Activated naive CD4-positive, alpha-beta T cell treated with anti-CD3 and anti-CD28 coated beads, Interleukin-2, amount 50 U/mL, for 72 hours (primary cell): ENCODE data around the gene SEMA4G. TPM values are rescaled to one million over a fixed set of nuclear protein-coding genes. Genes with fewer than 3 reads are reported as not detected.

ENCODE experiments used
- ATAC-seq, 2 donors: fragments of 150-1000 bp; cut with Tn5 transposase; 2 replicates each; pipeline ENCODE4 v1.10.0; 2021; ENCODE audit warnings: mild to moderate bottlenecking in 2 of 2, moderate library complexity in 2 of 2
- DNase-seq, 2 donors: peaks; one replicate each; pipeline ENCODE4 v3.0.0; 2021 to 2022; ENCODE audit warnings: low spot score in 2 of 2
- H3K27ac Mint-ChIP-seq, 2 donors: one replicate each; pipeline ENCODE4 v1.8.0; 2022; ENCODE audit warnings: mild to moderate bottlenecking in 2 of 2, mixed read lengths in 2 of 2
- H3K36me3 Mint-ChIP-seq, 2 donors: one replicate each; pipeline ENCODE4 v1.8.0; 2022; ENCODE audit warnings: mixed read lengths in 2 of 2
- H3K9me3 Mint-ChIP-seq, 2 donors: one replicate each; pipeline ENCODE4 v1.8.0; 2022; ENCODE audit warnings: mixed read lengths in 2 of 2
- total RNA-seq, 2 donors: library from RNA; stranded (reverse); gene quantifications; one replicate each; pipeline ENCODE4 v1.2.3, GENCODE V29; 2022

Gene SEMA4G
- total RNA-seq, 2 donors from 2014 or later: 0.39 to 3.2 TPM

GRCh38 chr10:100998183-100998990 is 29.1 kb downstream of the SEMA4G start:
- ATAC-seq: peak; percentile 43 to 51
- DNase-seq: peak; percentile 67 to 75
- no peaks in the 10 kb centered on the region for H3K9me3 Mint-ChIP-seq
- peaks cover 0 to 6% of the 10 kb centered on the region in 2 donors for H3K36me3 Mint-ChIP-seq
- peak overlapping the region; percentile 59 to 80 for H3K27ac Mint-ChIP-seq

- H3K27ac Mint-ChIP-seq: peak overlapping the region; percentile 59 to 80
- H3K9me3 Mint-ChIP-seq: no peaks in the 10 kb centered on the region
- peaks cover 0 to 6% of the 10 kb centered on the region in 2 donors for H3K36me3 Mint-ChIP-seq
- DNase-seq (peak; percentile 84), ATAC-seq (peak; percentile 62 to 67)
Measured at GRCh38 chr10:100998991-100999741, 29.9 kb downstream of the SEMA4G start.

DNA sequence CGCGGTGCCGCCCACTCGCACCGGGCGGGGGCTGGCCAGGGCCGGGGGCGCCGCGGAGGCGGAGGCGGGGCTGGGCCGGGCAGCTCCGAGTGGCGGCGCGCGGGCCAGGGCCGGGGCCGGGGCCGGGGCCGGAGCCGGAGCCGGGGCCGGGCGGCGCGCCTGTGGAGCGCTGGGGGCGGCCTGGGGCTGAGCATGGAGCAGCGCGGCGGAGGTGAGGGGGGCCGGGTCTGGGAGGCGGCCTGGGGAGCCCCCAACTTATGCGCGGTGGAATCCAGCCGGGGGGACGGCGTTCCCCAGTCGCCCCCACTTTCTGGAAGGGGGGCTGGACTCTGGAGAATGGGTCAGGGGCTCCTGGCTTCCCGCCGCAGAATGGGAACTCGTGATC is 30.4 kb downstream of the SEMA4G start, which contains the start of gene LZTS2:
Gene LZTS2 (plus strand): TSS at position 67 of the 385 bp plus-strand sequence. CDS start 2,731 bp downstream, outside the sequence.
- DNase-seq: no peak
- H3K9me3 Mint-ChIP-seq: no peaks in the 10 kb centered on the region
- no peak for ATAC-seq

DNA sequence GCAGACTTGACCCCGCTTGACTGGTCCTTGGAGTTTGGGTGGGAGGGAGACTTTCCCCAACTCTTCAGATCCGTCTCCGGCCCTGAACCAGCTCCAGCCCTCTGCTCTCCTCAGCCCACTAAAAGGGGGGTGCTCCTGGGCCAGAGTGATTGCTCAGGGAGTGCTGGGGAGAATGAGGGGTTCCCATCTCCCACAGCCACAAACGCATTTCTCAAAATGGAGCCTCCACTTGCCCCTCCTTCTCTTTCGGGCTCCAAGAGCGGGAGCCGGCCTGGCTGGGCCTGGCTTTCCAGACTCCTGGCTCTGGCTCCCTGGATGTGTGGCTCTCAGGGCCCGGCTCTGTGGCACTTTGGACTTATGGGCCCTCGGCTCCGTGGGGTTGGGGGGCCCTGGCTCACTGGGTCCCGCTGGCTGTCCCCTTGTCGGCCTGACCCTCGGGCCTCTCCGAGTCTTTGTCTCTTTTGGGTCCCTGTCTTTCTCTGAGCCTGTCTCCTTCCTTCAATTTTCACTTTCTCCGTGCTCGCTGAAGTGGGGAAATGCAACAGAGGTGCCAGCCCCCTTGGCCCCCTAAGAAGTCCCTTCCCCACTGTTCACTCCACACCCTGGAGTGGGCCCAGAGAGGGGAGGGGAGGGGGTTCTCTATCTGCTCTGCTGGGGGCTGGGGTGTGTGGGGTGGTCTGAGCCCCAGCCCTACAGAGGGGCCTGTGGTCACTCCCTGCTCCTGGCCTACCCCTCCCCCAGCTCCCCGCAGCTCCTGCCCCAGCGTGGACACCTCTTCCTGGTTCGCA is 31.0 kb downstream of the SEMA4G start:
- DNase-seq: no peak
- no peak overlapping the region for H3K27ac Mint-ChIP-seq

More for the DNA sequence above, 30.4 kb downstream of the SEMA4G start, which contains the start of gene LZTS2:
- Mint-ChIP-seq H3K36me3 (peaks cover 0 to 1% of the 10 kb centered on the region in 2 donors), H3K27ac (peak within 1 kb of the TSS; percentile 59 to 80)

DNA sequence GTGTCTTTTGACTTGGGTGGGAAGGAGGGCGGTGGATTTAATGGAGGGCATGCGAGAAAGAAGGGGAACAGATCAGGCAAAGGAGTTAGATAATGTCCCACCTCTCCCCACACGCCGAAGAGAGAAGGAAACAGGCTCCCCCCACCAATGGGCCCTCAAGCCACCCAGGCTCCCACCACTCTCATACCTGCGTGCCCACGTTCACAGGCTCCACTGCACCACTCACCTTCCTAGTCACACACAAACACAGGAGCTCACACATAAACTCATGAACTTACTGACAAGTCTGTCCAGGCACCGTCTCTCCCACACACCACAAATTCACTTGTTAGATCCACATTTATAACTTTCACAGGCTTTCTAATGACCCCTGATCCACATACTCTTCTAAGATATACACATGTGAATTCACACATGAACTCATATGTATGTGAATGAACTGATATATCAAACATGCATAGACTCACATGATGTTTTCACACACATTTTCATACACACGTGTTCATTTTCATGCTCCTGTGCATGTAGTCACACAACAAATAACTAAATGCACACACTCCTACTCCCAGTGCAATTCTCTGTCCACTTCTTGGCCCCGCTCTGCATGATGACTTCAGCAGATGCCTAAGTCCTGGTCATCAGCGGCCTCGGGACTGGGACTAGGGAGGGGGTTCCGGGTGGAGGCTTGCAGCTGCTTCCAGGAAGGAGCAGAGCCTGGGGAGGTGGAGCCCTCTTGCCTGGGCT is 31.8 kb downstream of the SEMA4G start:
- Mint-ChIP-seq H3K27ac (no peak overlapping the region), H3K9me3 (no peaks in the 10 kb centered on the region), H3K36me3 (no peaks in the 10 kb centered on the region)
- ATAC-seq: no peak
- no peak for DNase-seq

More for the DNA sequence above, 31.0 kb downstream of the SEMA4G start:
- Mint-ChIP-seq H3K9me3 (no peaks in the 10 kb centered on the region), H3K36me3 (no peaks in the 10 kb centered on the region)
- no peak for ATAC-seq

GRCh38 chr10:101001659-101002035 is 32.3 kb downstream of the SEMA4G start:
- H3K27ac Mint-ChIP-seq: no peak overlapping the region
- H3K9me3 Mint-ChIP-seq: no peaks in the 10 kb centered on the region
- H3K36me3 Mint-ChIP-seq: no peaks in the 10 kb centered on the region
- no peak for DNase-seq
- ATAC-seq: no peak

DNA sequence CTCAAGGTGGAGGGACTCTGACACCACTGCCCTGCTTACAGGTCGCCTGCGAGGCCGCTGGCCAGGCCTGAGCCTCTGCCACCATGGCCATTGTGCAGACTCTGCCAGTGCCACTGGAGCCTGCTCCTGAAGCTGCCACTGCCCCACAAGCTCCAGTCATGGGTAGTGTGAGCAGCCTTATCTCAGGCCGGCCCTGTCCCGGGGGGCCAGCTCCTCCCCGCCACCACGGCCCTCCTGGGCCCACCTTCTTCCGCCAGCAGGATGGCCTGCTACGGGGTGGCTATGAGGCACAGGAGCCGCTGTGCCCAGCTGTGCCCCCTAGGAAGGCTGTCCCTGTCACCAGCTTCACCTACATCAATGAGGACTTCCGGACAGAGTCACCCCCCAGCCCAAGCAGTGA is 33.2 kb downstream of the SEMA4G start:
- DNase-seq: no peak
- no peak for ATAC-seq
- H3K36me3 Mint-ChIP-seq: no peaks in the 10 kb centered on the region
- no peak overlapping the region for H3K27ac Mint-ChIP-seq
- no peaks in the 10 kb centered on the region for H3K9me3 Mint-ChIP-seq

DNA sequence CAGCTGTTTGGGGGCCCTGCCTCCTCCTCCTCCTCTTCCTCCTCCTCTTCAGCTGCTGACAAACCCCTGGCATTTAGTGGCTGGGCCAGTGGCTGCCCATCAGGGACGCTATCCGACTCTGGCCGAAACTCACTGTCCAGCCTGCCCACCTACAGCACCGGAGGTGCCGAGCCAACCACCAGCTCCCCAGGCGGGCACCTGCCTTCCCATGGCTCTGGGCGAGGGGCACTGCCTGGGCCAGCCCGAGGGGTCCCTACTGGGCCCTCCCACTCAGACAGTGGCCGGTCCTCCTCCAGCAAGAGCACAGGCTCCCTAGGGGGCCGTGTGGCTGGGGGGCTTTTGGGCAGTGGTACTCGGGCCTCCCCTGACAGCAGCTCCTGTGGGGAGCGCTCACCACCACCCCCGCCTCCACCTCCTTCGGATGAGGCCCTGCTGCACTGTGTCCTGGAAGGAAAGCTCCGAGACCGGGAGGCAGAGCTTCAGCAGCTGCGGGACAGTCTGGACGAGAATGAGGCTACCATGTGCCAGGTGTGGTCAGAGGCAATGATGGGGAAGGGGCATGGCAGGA is 34.4 kb downstream of the SEMA4G start:
- Mint-ChIP-seq H3K9me3 (no peaks in the 10 kb centered on the region), H3K27ac (no peak overlapping the region), H3K36me3 (no peaks in the 10 kb centered on the region)
- DNase-seq: no peak
- ATAC-seq: no peak

DNA sequence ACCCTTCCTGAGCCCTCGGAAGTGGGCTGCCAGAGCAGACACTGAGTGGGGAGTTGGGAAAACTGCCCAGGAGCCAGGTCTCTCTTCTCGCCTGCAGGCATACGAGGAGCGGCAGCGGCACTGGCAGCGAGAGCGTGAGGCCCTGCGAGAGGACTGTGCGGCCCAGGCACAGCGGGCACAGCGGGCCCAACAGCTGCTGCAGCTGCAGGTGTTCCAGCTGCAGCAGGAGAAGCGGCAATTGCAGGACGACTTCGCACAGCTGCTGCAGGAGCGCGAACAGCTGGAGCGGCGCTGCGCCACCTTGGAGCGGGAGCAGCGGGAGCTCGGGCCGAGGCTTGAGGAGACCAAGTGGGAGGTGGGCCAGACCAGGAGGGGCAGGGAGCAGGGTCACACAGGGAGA is 36.1 kb downstream of the SEMA4G start:
- no peaks in the 10 kb centered on the region for H3K9me3 Mint-ChIP-seq
- DNase-seq (no peak), ATAC-seq (no peak)
- no peaks in the 10 kb centered on the region for H3K36me3 Mint-ChIP-seq
- no peak overlapping the region for H3K27ac Mint-ChIP-seq

DNA sequence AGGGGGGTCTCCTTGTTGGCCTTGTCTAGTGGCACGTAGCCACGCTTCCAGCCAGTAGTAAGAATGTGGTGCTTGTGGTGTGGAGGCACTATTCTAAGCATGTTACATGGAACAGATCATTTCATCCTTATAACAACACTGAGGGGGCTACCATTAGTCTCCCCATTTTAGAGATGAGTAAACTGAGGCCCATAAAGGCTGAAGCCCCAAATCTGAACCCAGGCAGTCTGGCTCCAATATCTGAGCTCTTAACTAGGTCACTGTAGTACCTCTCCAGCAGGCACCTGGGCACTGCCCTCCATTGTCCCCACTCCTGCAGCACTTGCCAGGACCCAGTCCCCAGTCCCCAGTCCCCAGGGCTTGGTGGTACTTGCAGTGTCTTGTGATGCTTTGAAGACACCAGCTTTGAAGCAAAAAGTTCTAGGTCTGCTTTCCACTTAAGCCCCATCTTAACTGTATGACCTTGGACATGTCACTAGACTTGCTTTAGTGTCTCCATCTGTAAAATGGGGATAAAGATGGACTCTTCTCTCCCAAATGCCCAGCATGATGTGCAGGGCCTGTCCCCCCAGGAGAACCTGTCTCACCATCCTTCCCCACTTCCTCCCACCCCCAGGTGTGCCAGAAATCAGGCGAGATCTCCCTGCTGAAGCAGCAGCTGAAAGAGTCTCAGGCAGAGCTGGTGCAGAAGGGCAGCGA is 36.7 kb downstream of the SEMA4G start:
- no peaks in the 10 kb centered on the region for H3K36me3 Mint-ChIP-seq
- DNase-seq (no peak), ATAC-seq (no peak)
- H3K27ac Mint-ChIP-seq: no peak overlapping the region
- H3K9me3 Mint-ChIP-seq: no peaks in the 10 kb centered on the region

- Mint-ChIP-seq H3K27ac (no peak overlapping the region), H3K36me3 (no peaks in the 10 kb centered on the region), H3K9me3 (no peaks in the 10 kb centered on the region)
- DNase-seq (no peak), ATAC-seq (no peak)
Measured at GRCh38 chr10:101006593-101007098, 37.3 kb downstream of the SEMA4G start.

DNA sequence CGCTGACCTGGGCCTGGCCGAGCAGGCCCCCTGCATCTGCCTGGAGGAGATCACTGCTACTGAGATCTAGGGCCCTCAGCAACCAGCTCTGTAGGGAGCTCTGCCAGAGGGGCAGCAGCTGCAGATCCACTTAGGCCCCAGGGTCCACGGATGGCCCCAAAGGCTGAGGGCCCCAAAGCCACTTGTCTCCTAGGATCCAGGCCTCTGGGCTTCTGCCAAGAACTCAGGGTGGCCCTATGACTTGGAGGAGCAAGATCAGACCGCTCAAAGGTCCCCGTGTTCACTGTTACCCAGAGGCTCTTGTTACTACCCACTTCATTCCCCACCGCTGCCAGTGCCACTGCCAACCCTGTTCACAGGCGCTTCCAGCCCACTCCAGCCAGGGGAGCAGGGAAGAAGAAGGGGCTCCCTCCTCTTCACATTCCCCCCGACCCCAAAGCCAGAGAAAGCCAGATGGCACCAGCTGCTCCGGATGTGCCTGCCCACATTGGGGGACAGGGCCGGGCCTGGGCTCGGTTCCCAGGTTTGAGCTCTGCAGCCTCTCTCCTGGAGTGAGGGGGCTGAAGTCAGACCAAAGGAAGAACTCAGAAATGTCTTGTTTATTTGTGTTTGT is 37.9 kb downstream of the SEMA4G start:
- H3K27ac Mint-ChIP-seq: no peak overlapping the region
- DNase-seq (no peak), ATAC-seq (no peak)
- H3K36me3 Mint-ChIP-seq: no peaks in the 10 kb centered on the region
- H3K9me3 Mint-ChIP-seq: no peaks in the 10 kb centered on the region

GRCh38 chr10:101007915-101008822 is 38.9 kb downstream of the SEMA4G start:
- Mint-ChIP-seq H3K27ac (no peak overlapping the region), H3K36me3 (no peaks in the 10 kb centered on the region), H3K9me3 (no peaks in the 10 kb centered on the region)
- no peak for DNase-seq
- no peak for ATAC-seq

DNA sequence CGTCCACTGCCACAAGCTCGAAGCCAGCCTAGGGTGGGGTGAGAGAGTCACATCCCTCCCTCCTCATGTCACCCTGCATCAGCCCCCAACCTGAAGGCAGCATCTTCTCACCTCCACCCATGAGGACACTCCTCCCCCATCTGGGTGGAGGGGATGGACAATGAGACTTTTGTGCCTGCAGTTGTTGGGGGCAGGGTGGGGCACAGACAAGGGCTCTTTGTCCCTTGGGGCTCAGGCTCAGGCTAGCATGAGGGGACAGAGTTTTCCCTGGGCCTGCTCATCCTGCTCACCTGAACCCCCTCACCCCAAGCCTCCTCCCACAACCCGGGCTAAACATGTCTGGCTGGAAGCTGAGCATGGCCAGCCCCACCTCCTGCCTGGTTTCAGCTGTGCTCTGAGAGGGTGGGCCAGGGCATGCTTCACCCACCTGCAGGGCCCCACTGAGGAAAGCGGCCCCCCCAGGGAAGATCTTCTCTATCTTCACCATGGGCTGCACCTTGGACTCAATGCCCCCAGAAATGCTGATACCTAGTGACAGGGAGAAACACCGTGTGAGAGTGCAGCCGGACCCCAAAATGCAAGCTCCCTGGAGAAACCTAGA is 39.6 kb downstream of the SEMA4G start:
- no peak for ATAC-seq
- DNase-seq: no peak
- no peaks in the 10 kb centered on the region for H3K36me3 Mint-ChIP-seq
- no peaks in the 10 kb centered on the region for H3K9me3 Mint-ChIP-seq
- H3K27ac Mint-ChIP-seq: peak overlapping the region in 1 of 2 donors; percentile 11
